ENCODE results near the gene MORN1.
A peak's percentile ranks its signal among the peaks of the same experiment; 100 is the strongest.

MORN1 gene

DNA sequence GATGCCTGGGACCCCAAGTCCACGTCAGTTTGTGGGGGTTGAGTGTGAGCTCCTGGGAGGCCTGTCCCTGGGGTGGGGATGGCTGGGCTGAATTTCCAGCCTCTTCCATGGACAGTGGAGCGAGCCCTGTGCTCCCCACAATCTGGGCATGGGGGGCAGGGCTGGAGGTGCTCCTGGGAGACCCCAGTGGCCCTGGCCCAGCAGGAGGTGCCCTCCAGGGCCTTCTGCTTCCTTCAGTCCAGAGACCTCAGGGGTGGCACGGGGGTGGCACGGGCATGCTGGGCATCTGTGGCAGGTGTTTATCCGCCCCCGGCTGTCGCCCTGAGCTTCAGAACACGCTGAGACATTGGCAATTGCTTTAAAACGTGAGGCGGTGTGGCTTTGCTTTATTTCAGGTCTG is 40.9 kb downstream of the MORN1 start:
- DNase-seq, result peak; percentile 6

GRCh38 chr1:2349806-2350205 is 41.5 kb downstream of the MORN1 start:
- DNase-seq, result peak; percentile 14

GRCh38 chr1:2348346-2349325 is 42.7 kb downstream of the MORN1 start:
- peak; percentile 9 for DNase-seq

GRCh38 chr1:2347896-2348295 is 43.5 kb downstream of the MORN1 start:
- DNase-seq, result peak; percentile 1

DNA sequence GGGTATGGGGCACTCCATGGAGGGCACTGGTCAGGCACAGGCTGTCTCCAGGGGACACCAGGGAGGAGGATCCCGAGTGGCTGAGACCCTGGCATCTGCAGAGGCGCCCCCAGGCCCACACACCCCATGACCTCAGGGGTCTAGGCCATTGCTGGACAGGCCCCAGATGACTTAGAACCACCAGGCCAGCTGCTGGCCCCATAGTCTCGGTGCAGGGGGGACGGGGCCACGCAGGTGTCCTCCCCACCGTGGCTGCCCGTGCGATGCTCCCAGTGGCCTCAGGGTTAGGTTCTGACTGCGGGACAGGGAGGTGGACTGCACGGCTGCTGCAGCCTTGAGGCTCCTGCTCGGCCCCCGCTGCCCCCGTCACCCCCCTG is 44.0 kb downstream of the MORN1 start:
- DNase-seq, result peak; percentile 1

- DNase-seq, result no peak
Observed at GRCh38 chr1:2346691-2347408, 44.5 kb downstream of the MORN1 start.

DNA sequence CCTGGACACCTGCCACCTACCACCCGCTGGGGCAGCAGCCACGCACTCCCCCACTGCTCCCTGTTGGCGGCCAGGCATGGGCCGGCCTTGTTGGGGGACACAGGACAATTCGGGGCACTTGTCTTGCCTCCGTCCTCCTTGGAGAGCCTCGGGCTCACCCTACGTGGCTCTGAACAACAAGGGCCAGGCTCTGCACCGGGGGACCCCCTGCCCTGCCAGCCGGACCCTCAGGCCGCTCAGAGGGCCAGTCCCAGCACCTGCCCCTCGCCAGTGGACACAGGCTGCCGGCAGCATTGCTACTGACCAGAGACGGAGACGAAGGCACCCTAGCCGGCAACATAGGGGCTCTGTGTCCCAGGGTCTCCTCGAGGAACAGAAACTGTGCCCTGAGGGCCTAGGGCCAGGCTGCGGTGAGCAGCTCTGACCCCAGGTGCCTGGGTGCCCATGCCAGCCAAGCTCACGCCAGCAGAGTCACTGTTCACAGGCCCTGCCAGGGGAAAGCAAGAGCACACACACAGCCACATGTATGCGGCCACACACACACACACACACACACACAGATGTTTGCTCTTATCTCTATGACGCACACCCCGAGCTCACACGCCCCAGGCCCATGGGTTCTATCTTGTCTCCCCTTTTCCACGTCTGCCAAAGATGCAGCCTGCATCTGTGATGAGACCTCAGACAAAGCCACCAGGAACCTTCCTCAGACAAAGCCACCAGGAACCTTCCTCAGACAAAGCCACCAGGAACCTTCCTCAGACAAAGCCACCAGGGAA is 45.9 kb downstream of the MORN1 start:
- peak; percentile 6 for DNase-seq

GRCh38 chr1:2344744-2345296 is 46.5 kb downstream of the MORN1 start:
- peak; percentile 2 for DNase-seq

DNA sequence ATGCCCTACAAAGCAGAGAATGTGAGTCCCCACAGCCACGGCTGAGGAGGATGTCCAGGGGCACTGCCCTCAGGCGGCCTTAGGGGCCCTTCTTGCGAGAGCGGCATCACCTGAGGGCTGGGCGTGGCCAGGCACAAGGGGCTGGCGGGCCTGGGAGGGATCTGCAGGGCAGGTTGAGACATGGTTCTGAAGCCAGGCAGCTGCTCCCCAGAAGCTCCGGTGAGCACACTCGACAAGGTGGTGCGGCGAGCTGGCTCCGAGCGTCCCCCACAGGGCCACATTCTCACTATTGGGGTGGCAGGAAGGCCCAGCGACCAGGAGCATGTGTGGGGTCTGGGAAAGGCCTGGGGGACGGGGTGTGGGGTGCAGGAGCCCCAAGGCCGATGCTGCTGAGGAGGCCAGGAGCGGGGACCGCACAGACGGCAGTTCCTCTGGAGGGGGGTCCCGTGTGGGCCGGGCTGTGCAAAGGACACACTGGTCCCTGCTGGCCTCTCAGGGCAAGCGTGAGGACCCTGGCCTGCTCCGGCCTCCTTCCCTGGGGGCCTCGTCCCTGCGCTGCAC is 47.2 kb downstream of the MORN1 start:
- DNase-seq, result peak; percentile 7

DNA sequence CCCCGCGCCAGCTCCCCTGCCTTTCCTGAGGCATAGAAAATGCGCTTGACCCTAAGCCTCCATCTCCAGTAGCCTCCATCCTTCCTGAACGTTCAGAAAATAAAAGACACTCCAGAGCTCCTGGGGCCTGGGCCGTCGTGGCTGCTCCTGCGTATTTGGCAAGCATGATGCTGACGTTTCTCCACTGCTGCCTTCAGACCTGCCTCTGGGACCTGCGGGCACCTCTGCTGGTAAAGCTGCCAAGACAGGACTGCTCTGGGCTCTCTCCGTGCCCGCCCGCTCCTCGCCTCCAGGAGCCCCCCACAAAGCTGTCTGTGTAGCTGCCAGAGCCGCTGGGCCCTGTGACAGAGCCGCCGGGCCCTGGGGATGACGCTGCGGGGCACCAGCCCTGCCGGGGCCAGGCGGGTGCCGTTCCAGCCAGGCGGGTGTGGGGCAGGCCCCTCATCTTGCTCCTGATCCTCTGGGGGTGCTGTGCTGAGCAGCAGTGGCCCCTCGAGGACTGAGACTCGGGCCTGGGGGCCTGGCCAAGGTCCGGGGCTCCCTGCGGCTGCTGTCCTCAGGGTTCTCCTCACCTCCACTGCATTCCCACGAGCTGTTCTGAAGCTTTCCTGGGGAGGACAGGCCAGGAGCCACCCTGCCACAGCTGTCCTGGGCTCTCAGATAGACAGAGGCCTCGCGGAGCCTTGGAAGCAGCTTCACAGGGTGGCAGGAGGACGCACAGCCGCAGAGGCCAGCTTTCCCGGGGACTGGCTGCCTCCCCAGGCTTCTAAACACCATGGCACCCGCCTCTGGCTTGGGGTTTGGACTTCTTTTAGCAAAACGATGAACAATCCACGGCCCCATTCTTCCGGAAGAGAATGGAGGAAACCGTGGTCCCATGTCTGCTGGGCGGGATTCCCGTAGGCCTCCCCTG is 48.1 kb downstream of the MORN1 start:
- no peak for DNase-seq

GRCh38 chr1:2342384-2343022 is 48.9 kb downstream of the MORN1 start:
- DNase-seq, result no peak

- DNase-seq, result no peak
Observed at GRCh38 chr1:2341706-2342383, 49.5 kb downstream of the MORN1 start.

DNA sequence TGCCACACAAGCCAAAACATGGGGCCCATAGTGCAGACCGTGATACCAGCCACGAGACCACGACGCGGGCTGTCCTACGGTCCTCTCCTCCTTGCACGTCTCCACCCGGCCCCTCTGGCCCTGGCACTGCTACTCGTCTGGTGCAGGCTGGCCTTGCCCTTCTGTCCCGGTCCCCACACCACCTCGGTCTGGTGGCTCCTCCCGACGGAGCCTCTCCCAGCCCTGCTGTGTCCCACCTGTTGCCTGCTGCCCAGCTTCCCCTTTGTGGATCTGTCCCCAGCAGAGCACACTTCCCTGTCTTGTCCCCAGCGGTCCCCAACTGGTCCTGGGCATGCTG is 50.5 kb downstream of the MORN1 start:
- DNase-seq, result no peak

DNA sequence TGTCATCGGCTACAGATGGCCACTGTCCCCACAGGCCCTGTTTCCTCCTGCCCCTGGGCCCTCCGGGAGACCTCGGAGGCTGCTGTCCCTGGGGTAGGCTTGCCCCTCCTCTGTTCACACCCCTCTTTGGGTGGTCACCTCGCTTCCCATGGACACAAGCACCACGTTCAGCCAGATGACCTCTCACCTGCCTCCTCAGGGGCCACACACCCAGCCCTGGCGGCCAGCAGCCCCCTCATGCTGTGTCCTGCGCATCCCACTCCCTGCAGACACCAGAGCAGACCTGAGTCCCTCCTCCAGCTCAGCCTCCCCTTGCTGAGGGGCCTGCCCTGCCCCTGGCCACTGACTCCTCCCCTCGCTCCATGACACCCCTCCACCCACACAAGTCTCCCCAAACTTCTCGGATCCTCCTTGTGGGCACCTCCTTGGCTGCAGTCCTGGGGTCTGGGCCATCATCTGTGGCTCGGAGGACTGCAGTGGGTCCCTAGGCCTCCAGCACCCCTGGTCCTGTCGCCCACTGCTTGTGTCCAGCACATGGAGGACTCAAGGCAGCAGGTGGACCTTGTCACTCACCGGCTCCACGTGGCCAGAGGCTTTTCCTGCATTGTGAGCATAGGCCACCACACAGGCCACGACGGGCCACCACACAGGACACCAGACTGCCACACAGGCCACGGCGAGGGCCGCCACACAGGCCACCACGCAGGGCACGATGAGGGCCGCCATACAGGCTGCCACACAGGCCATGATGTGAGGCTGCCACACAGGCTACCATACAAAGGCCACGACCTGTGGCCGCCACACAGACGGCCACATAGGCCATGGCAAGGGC is 51.1 kb downstream of the MORN1 start:
- DNase-seq, result no peak

DNA sequence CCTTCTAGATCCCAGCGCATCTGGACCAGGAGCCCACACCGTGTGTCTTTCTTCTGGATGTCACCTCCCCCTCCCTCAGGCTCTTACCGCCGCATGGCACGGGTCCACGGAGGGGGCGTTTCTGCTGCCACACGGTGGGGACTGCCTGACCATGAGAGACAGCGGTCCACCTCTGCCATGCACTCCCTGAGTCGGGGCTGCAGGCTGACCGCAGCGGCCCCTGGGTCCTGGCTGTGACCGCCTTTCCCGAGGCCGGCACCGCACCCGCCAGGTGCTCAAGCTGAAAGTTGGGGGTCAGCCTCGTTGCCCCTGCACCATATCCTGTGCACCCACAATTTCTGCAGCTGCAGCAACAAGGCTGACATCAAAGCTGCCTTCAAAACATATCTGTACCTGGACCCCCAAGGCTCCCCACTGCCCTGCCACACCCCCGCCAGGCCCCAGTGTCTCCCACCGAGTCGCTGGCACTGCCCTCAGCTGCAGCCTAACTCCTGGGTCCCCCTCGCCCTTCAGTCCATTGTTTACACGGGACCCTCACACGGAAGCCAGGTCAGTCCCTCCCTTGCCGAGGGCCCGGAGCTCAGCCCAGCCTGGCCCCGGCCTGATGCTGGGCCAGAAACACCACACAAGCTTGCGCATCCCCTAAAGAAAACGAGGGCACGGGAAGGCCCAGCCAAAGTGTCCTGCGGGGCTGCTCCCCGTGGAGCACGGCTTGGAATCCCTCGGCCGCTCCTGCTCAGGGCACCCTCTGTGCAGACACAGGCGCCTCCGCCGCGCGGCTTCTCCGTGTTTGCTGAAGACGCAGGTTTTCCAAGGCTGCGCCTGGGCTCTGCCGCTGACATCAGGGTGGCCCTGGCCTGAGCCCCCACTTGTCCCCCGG is 51.9 kb downstream of the MORN1 start:
- DNase-seq, result no peak

GRCh38 chr1:2337501-2337900 is 53.9 kb downstream of the MORN1 start:
- DNase-seq, result no peak

DNA sequence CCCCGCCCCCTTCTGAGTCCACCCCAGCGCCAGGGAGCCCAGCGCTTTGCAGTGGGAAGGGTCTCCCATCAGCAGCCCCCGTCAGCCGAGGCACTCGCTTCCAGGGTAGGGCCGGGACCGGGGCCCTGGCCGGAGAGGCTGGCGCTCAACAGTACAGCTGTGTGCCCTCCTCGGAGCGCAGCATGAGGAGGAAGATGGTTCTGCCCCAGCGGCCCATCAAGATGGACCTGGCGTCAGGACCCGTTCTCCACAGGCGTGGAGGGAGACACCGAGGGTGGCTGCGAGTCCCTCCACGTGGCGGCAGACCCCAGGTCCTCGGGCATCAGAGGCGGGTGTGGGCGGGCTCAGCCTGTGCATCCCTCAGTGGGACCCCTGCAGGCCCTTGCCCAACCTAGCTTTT is 54.3 kb downstream of the MORN1 start:
- DNase-seq, result no peak

- DNase-seq, result no peak
Observed at GRCh38 chr1:2336499-2336898, 54.9 kb downstream of the MORN1 start.
